ENCODE data around the gene MERTK.

- no peak for TF ChIP-seq CTCF (IDR thresholded peaks at IDR 0.05 in 2 of 3, conservative IDR thresholded peaks at IDR 0.05 in 1 of 3; ENCODE audit: control insufficient read depth in 2 of 3, extremely low read depth in 1 of 3, insufficient read depth in 1 of 3, low read depth in 3 of 3, low read length in 3 of 3)
- no peak for TF ChIP-seq RELB (IDR thresholded peaks at IDR 0.05; ENCODE audit: low read depth)
- no peak for TF ChIP-seq GABPA (IDR thresholded peaks at IDR 0.05; ENCODE audit: low read depth)
- TF ChIP-seq POLR2A (IDR thresholded peaks at IDR 0.05; ENCODE audit: low read depth, low read length): no peak
- no peak for TF ChIP-seq POU2F2 (IDR thresholded peaks at IDR 0.05; ENCODE audit: borderline replicate concordance, low read depth, low read length)
- TF ChIP-seq E2F4 (IDR thresholded peaks at IDR 0.05; ENCODE audit: low read depth, low read length): no peak
- TF ChIP-seq ZNF622 (IDR thresholded peaks at IDR 0.05): no peak
These were observed 151.9 kb downstream of the MERTK start for GRCh38 chr2:112050316-112050715.

Measured in GM12878 (cell line).